HFF-Myc (cell line): ENCODE measurements around the gene RBM4.
"Not testable (repeated sequence)": the region's sequence is repeated elsewhere in the genome, so short reads cannot be mapped to it uniquely, and the experiment has no call there.

Source experiments
- DNase-seq: peaks from one replicate; pipeline ENCODE4 v3.0.0-alpha.2; 2011; ENCODE audit warnings: low read depth; ENCODE audit errors: extremely low read depth
- H3K4me3 ChIP-seq: replicated peaks from 2 replicates; pipeline ENCODE4 v1.5.1; 2011; ENCODE audit warnings: low read depth, mild to moderate bottlenecking, control low read depth, low read length
- CTCF ChIP-seq: IDR thresholded peaks from 2 replicates; pipeline ENCODE4 v1.5.1; 2012; ENCODE audit warnings: mild to moderate bottlenecking, low read depth, low read length, control low read depth; ENCODE audit errors: missing control alignments

The RBM4 gene

GRCh38 chr11:66593650-66594049, 44.9 kb upstream of the RBM4 start:
- no peak for TF ChIP-seq CTCF
- no peak for DNase-seq
- peak overlapping the region; percentile 59 for H3K4me3 ChIP-seq

- no peak overlapping the region for H3K4me3 ChIP-seq
- TF ChIP-seq CTCF: no peak
- no peak for DNase-seq
Measured at GRCh38 chr11:66595245-66595904, 43.1 kb upstream of the RBM4 start.

- H3K4me3 ChIP-seq: no peak overlapping the region
- DNase-seq: no peak
- no peak for TF ChIP-seq CTCF
Measured at GRCh38 chr11:66598993-66599392, 39.5 kb upstream of the RBM4 start.

GRCh38 chr11:66600219-66600618, 38.3 kb upstream of the RBM4 start:
- no peak for DNase-seq
- no peak for TF ChIP-seq CTCF
- H3K4me3 ChIP-seq: no peak overlapping the region

GRCh38 chr11:66600631-66601233, 37.8 kb upstream of the RBM4 start:
- H3K4me3 ChIP-seq: no peak overlapping the region
- no peak for DNase-seq
- no peak for TF ChIP-seq CTCF

GRCh38 chr11:66603072-66603471, 35.4 kb upstream of the RBM4 start:
- no peak overlapping the region for H3K4me3 ChIP-seq
- no peak for TF ChIP-seq CTCF
- DNase-seq: no peak

- DNase-seq: no peak
- TF ChIP-seq CTCF: no peak
- no peak overlapping the region for H3K4me3 ChIP-seq
Measured at GRCh38 chr11:66604155-66604554, 34.3 kb upstream of the RBM4 start.

- DNase-seq, H3K4me3 ChIP-seq: not testable (repeated sequence)
Measured at GRCh38 chr11:66606608-66607007, 31.9 kb upstream of the RBM4 start.
